ENCODE measurements around the gene CCDC12. TPM values are rescaled to one million over a fixed set of nuclear protein-coding genes. Genes with fewer than 3 reads are reported as not detected.
A peak's percentile ranks its signal among the peaks of the same experiment; 100 is the strongest.

CCDC12 gene
- total RNA-seq, 1 donor from 2014 or later = 33.0 TPM

DNA sequence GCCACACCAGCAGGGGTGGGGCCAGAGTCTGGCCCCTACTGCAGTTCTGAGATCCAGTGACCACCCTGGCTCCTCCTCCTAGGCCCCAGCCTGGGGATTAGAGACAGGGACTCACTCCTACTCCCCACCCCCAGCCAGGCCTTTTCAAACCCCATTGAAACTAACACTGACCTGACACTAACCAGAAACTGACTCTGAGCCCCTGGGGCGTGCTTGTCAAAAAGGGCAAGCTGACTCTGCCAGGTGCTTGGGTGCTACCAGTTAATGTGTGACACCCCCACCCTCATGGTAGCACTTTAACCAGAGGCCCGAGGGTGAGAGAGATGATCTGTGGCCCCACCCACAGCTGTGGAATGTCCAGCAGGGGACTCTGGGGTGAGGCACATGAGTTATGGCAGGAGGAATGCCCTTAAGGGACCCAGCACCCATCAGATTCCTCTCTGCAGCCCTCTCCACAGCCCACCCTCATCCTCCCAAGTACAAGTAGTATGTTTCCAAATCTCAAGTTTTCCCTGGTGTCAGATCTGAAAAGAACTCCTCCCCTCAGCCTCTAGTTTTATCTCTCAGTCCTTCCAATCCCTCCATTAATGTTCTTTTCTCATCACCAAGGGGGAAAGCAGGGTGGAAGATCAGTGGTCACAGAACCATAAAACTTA lies 97.6 kb downstream of the CCDC12 start:
- H3K27me3 ChIP-seq (ENCODE audit: control insufficient read depth, insufficient read depth, low read length) = peaks cover 22% of the 10 kb centered on the region
- DNase-seq (ENCODE audit: low read depth) = peak; percentile 42
- no peak for TF ChIP-seq CTCF (IDR thresholded peaks at IDR 0.05; ENCODE audit: insufficient read depth, low read length, poor library complexity, severe bottlenecking)

GRCh38 chr3:46877406-46878125 lies 99.0 kb downstream of the CCDC12 start, which contains the start of gene PTH1R:
Gene PTH1R, plus strand, starts transcription at chr3:46877721. Its CDS starts 5,839 bp downstream, at chr3:46883560.
- TF ChIP-seq CTCF (IDR thresholded peaks at IDR 0.05; ENCODE audit: insufficient read depth, low read length, poor library complexity, severe bottlenecking) = no peak
- peaks cover 2% of the 10 kb centered on the region for H3K36me3 ChIP-seq (ENCODE audit: control insufficient read depth, insufficient read depth, low read length)
- peaks cover 14% of the 10 kb centered on the region for H3K27me3 ChIP-seq (ENCODE audit: control insufficient read depth, insufficient read depth, low read length)
- no peak for DNase-seq (ENCODE audit: low read depth)
- H3K4me3 ChIP-seq (ENCODE audit: low read depth, low read length) = no peak within 1 kb of the TSS

More for the DNA sequence above, 97.6 kb downstream of the CCDC12 start:
- Histone ChIP-seq H3K36me3 (ENCODE audit: control insufficient read depth, insufficient read depth, low read length) (peaks cover 2% of the 10 kb centered on the region), H3K4me3 (ENCODE audit: low read depth, low read length) (no peak overlapping the region)

DNA sequence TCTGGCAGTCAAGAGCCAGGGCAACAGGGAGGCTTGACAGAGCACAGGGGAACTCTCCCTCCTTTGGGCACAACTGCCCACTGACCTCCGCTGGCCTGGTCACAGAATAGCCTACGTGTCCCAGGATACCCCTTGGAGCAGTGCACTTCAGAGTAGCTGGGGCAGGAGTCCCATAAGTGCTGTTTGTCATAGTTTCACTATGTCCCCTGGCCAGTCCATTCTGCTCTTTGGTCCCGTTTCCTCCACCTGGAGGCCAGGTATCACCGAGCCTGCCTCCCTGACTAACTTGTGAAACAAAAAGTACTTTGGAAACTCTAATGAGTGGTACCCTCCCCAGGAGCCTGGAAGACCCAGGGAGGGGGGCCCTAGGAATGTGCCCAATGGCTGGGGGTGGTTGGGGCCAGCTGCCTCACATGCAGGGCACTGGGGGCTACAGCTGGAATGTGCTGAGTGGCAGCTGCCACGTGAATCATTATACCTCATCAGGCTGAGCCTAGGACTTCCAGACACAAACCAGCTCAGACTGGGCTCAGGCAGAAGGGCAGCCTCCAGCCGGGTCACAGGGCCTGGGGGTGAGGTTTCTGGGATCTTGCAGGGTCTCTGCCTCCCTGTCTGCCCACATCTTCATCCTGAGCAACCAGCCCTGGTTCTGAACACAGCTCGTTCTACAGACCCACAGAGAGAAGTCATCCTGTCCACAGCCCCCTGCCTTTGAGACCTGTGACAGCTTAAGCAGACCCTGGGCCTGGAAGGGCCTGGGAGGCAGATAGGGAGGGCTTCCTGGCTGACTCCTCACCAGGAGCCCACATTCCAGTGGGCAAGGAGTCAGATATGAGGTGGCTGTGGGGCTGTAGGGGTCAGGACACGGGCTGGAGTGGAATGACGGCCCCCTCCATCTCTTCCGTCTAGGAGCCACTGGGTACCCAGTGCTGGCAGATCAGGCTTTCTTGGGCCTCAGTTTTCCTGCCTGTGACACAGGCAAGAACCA lies 99.9 kb downstream of the CCDC12 start:
- Histone ChIP-seq H3K36me3 (ENCODE audit: control insufficient read depth, insufficient read depth, low read length) (peaks cover 2% of the 10 kb centered on the region), H3K27me3 (ENCODE audit: control insufficient read depth, insufficient read depth, low read length) (peaks cover 8% of the 10 kb centered on the region), H3K4me3 (ENCODE audit: low read depth, low read length) (no peak overlapping the region)
- DNase-seq (ENCODE audit: low read depth) = no peak
- no peak for TF ChIP-seq CTCF (IDR thresholded peaks at IDR 0.05; ENCODE audit: insufficient read depth, low read length, poor library complexity, severe bottlenecking)

DNA sequence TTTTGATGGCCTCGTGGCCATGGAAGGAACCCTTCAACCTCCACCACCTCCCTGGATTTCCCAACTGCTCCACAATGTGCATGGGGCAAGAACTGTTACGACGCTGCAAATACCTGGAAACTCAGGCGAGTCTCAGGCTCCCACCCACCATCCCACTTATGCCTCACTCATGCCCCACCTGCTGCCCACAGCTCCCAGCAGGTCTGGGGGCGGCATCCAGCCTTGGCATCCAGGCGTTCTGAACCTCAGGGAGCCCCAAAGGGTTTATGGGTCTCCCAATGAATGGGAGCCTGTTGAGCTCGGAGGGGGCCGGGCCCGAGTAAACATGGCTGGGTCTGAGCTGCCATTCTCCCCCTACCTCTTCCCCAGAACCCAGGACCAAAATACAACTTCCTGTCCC lies 101.0 kb downstream of the CCDC12 start:
- H3K36me3 ChIP-seq (ENCODE audit: control insufficient read depth, insufficient read depth, low read length) = no peaks in the 10 kb centered on the region
- DNase-seq (ENCODE audit: low read depth) = no peak
- H3K27me3 ChIP-seq (ENCODE audit: control insufficient read depth, insufficient read depth, low read length) = no peaks in the 10 kb centered on the region
- no peak for TF ChIP-seq CTCF (IDR thresholded peaks at IDR 0.05; ENCODE audit: insufficient read depth, low read length, poor library complexity, severe bottlenecking)
- H3K4me3 ChIP-seq (ENCODE audit: low read depth, low read length) = no peak overlapping the region

DNA sequence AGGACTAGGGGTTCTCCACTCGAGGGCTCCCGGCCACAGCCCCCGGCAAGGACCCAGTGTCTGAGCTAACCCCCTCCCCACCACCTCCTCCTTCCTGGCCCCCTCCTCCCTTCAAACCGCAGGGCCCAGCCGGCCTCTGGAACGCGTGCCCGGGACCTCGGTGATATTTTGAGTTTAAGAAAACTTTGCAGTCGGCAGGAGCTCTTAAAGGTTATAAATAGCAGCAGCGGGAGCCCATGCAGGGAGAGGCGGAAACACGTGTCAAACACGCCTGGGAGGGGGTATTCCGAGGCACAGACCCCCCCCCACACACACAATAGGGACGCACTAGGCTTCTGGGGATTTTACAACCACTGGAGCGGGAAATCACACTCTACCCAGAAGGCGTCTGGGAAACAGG lies 102.1 kb downstream of the CCDC12 start:
- Histone ChIP-seq H3K4me3 (ENCODE audit: low read depth, low read length) (no peak overlapping the region), H3K36me3 (ENCODE audit: control insufficient read depth, insufficient read depth, low read length) (no peaks in the 10 kb centered on the region), H3K27me3 (ENCODE audit: control insufficient read depth, insufficient read depth, low read length) (no peaks in the 10 kb centered on the region)
- TF ChIP-seq CTCF (IDR thresholded peaks at IDR 0.05; ENCODE audit: insufficient read depth, low read length, poor library complexity, severe bottlenecking) = no peak
- DNase-seq (ENCODE audit: low read depth) = no peak

All from kidney epithelial cell (primary cell).